Measurements from ENCODE around the gene LLGL2.
A peak's percentile ranks its signal among the peaks of the same experiment; 100 is the strongest.
"Not testable (repeated sequence)": the region's sequence is repeated elsewhere in the genome, so short reads cannot be mapped to it uniquely, and the experiment has no call there.

Gene LLGL2, protein sequence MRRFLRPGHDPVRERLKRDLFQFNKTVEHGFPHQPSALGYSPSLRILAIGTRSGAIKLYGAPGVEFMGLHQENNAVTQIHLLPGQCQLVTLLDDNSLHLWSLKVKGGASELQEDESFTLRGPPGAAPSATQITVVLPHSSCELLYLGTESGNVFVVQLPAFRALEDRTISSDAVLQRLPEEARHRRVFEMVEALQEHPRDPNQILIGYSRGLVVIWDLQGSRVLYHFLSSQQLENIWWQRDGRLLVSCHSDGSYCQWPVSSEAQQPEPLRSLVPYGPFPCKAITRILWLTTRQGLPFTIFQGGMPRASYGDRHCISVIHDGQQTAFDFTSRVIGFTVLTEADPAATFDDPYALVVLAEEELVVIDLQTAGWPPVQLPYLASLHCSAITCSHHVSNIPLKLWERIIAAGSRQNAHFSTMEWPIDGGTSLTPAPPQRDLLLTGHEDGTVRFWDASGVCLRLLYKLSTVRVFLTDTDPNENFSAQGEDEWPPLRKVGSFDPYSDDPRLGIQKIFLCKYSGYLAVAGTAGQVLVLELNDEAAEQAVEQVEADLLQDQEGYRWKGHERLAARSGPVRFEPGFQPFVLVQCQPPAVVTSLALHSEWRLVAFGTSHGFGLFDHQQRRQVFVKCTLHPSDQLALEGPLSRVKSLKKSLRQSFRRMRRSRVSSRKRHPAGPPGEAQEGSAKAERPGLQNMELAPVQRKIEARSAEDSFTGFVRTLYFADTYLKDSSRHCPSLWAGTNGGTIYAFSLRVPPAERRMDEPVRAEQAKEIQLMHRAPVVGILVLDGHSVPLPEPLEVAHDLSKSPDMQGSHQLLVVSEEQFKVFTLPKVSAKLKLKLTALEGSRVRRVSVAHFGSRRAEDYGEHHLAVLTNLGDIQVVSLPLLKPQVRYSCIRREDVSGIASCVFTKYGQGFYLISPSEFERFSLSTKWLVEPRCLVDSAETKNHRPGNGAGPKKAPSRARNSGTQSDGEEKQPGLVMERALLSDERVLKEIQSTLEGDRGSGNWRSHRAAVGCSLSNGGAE

DNA sequence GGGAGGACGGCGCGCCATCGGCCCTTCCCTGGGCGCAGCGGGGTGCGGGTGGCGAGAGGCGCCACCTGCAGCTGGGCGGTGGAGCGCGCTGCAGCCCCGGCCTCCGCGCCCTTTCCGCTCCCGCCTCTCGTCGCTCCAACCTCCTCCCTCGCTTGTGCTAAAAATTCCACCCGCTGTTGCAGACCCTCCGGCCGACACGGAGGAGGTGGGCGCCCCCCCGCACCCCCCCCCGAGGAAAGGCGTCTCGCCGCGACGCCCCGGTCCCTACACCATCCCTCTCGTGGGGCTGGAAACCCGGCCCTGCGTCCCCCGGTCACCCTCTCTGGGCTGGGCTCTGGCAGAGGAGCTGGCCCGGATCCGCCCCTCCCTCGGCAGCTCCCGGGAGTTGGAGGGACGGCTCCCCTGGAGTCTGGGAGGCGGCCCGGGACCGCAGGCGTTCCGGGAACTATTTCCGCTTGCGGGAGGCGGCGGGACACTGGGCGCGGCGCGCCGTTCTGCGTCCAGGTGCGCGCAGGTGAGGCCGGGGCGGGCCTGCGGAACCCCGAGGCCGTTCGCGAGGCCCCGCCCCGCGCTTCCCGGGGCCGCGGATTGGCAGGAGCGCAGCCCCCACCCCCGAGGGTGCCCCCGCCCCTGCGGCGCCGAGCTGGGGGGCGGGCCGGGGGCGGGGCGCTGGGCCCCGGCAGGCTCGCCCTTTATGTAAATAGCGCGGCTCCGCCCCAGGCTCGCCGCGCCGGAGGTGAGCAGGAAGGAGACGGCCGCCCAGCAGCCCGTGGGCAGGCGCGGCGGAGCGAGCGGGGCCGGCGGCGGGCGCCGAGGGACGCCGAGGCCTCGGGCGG lies at the start of gene LLGL2:
Gene LLGL2 (plus strand): TSS at position 728 of the 836 bp plus-strand sequence. CDS start 17,730 bp downstream, outside the sequence.
- FAIRE-seq (peak; percentile 38), DNase-seq (ENCODE audit: extremely low spot score, insufficient read length, low read depth) (peak; percentile 91)

DNA sequence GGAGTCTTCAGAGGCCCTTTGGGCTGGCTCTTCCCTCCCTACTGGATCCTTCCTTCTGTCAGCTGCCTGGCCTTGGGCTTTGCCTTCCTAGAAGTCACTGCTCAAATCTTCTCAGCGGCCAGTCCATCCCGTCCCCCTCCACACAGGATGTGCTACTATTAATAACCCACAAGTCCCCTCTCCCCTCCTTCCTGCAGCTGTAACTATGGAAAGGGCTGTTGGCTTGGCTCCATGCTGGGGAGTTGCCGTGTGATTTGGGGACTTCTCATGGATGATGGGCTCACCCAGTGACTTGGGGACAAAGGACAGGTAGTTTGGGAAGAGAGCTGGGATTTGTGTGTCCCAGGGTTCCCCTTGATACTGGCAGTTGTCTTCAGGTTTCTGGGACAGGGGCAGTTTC lies 49.6 kb upstream of the LLGL2 start:
- FAIRE-seq, result no peak
- no peak for DNase-seq (ENCODE audit: extremely low spot score, insufficient read length, low read depth)

DNA sequence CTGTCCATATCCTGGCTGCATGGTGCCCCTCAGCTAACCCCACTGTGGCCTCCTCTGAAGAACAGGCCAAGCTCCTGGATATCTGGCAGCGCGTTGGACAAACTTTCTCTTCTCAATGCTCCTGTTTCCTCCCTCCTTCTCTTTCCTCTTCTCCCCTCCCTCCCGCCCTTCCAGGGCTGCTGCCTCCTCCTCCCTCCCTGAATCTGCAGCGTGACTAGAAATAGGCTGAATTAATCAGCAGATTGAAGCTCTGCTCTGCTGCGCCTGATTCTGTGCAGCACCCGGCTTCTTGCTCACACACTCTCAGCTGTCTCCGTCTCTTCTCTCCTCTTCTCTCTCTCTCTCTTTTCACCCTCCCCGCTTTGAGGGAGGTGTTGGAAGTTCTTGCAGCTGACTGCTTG lies 49.2 kb upstream of the LLGL2 start:
- no peak for DNase-seq (ENCODE audit: extremely low spot score, insufficient read length, low read depth)
- no peak for FAIRE-seq

DNA sequence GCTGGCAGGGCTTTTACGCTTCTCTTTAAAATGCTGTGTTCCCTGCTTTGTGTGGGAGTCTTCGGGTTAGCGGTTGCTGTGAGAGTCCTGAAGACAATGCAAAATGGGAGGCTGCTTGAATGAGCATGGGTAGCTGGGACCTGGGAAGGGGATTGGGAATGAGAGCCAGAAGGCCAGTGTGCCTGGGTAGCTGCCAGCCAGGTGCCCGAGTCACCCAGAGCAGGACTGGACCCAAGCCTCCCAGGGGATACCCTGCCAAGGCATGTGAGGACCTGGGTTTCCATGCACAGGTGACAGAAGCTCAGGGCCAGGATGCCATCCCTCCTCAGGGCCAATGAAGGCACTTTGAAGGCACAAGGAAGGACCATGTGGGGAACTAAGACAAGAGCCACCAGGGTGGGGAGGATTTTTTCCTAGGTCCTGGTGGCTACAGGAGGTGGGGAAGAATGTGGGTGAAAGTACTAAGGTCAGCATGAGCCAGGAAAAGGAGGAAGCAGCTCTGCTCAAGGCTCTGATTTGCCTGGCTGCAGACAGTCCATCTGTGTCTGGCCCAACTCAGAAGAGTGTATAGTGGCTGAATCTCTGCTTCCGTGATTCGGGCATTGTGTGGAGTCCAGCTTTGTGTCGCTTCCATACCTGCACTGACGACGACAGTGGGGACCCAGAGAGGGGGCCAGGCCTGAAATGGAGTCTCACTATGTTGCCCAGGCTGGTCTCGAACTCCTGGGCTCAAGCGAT lies 48.6 kb upstream of the LLGL2 start:
- FAIRE-seq (no peak), DNase-seq (ENCODE audit: extremely low spot score, insufficient read length, low read depth) (no peak)

DNA sequence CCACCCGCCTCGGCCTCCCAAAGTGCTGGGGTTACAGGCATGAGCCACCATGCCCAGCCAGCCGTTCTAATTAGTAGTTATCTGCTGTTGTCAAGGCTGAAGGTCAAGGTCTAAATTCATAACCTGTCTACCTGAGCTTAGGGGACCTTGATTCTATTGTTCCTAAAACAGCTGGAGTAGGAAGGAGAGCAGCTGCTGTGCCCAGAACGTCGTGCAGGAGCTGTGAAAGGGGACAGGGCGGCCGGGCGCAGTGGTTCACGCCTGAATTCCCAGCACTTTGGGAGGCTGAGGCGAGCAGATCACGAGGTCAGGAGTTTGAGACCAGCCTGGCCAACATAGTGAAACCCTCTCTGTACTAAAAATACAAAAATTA lies 48.0 kb upstream of the LLGL2 start:
- not testable (repeated sequence) for FAIRE-seq; DNase-seq (ENCODE audit: extremely low spot score, insufficient read length, low read depth)

DNA sequence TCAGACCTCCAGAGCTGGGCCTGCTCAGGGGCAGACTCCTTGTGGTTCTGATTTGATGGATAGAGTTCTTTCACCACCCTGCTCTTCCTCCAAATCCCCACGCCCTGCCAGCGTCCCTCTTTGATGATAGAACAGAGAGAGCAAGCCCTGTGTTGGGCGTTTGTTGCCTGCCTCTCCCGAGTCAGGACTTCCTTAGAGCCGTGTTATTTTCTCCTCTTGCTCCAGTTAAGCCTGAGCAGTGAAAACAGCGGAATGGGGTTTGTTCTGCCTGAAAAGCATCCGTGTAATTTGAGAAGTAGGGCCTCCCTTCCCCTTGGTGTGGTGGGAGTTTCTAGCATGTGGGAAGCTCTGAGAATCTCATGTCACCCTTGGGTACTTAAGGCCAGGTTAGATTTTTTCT lies 47.0 kb upstream of the LLGL2 start:
- DNase-seq (ENCODE audit: extremely low spot score, insufficient read length, low read depth), result no peak
- FAIRE-seq, result no peak

DNA sequence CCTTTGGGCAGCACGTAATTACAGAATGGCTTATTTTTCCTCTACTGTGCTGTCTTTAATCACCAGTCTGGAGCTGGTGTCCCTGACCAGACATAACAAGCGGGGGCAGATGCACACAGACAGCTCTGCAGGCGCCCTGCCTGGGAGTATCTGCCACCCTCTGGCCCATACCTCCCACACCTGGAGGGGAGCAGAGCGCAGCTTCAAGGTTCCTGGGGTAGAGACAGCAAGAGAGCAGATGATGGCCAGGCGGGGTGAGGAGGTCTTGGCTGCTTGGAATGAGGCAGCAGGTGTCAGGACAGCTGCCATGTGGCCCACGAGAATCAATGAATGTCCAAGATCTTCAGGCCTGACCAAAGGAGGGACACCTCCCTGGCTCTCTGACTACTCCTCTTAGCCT lies 45.2 kb upstream of the LLGL2 start:
- no peak for DNase-seq (ENCODE audit: extremely low spot score, insufficient read length, low read depth)
- FAIRE-seq, result no peak

DNA sequence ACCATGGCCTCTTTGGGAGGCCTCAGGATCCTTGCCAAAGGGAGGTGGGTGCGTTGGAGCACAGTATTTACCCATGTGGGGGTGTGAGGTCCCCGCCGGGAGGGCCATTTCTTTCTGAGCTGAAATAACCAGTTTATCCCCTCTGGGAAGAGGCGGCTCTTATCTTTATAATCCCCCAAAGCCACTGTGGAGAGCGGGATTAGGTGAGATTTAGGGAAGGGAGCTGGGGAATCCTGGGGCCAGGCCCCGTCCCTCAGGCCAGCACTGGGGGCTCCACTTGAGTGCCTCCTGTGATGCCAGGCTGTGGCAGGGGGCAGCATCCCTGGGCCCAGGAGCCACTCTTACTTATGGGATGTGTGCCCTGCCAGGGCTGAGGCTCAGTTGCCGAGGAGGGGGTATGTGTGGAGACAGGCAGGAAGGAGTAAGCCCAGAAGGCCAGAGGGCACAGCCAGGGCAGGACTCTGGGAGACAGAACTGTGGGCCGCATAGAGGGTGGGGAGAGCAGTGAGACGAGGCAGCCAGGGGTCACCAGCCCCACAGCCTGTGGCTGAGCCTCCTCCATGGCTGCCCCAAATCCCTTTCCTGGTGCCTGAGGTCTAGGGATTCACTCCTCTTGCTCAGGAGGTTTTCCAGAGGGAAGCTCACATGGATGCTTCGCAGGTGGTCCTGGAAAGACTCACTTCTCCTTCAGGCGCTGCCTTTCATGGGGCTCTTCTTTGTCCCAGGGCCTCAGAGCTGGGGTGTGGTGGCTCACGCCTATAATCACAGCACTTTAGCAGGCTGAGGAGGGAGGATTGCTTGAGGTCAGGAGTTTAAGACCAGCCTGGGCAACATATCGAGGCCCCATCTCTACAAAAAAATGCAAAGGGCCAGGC lies 44.1 kb upstream of the LLGL2 start:
- DNase-seq (ENCODE audit: extremely low spot score, insufficient read length, low read depth), result no peak
- FAIRE-seq, result no peak

DNA sequence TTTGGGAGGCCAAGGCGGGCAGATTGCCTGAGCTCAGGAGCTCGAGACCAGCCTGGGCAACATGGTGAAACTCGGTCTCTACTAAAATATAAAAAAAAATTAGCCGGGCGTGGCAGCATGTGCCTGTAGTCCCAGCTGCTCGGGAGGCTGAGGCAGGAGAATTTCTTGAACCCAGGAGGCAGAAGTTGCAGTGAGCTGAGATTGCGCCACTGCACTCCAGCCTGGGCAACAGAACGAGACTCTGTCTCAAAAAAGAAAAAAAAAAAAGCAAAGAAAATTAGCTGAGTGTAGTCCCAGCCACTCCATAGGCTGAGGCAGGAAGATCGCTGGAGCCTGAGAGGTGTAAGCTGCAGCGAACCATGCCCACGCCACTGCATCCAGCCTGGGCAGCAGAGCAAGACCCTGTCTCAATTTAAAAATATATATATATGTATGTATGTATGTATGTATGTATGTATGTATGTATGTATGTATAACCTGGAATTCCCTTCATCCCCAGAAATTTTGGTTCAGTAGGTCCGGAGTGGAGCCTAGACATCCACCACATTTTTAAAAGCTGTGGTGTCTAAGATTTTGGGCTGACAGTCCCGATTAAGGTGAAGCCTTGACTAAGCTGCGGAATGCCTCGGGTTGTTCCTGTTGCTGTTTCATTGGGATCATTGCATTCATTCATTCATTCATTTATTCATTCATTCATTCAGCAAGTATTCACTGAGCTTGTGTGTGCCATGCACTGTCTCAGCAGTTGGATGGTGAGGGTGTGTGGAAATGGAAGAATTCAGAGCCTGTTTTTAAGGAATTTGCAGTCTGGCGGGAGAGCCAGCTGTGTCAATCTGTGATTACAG lies 43.2 kb upstream of the LLGL2 start:
- DNase-seq (ENCODE audit: extremely low spot score, insufficient read length, low read depth) (no peak), FAIRE-seq (no peak)

DNA sequence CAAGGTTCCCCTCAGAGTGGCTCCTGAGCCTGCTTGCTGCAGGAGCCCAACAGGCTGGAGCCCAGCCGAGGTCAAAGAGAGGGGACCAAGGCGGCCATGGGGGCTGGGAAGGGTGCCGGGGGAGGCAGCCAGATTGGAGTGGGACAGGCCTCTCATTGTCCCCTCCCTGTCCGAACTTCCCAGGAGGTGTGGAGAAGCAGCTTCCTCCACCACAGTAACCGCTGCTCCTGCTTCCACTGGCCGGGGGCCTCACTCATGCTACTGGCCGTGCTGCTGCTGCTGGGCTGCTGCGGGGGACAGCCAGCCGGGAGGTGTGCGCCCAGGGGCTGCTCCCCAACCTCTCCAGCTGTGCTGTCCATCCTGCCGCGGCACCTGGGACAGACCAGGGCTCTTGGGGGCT lies 39.8 kb upstream of the LLGL2 start:
- FAIRE-seq (no peak), DNase-seq (ENCODE audit: extremely low spot score, insufficient read length, low read depth) (no peak)

DNA sequence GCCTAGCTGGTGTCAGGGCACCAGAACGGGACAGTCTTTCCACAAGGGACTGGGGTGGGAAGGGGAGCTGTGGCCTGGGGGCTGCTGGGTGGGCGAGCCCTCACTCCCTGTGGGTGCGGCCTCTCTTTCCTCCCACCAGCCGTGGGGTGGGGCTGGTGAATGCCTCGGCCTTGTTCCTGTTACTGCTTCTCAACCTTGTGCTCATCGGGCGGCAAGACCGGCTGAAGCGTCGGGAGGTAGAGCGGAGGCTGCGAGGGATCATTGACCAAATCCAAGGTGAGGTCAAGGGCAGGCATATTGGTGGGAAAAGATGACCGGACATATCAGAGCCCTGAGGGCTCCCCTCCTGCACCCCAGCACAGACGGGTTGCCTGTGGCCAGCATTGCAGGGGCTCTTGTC lies 39.3 kb upstream of the LLGL2 start:
- no peak for FAIRE-seq
- DNase-seq (ENCODE audit: extremely low spot score, insufficient read length, low read depth), result no peak

DNA sequence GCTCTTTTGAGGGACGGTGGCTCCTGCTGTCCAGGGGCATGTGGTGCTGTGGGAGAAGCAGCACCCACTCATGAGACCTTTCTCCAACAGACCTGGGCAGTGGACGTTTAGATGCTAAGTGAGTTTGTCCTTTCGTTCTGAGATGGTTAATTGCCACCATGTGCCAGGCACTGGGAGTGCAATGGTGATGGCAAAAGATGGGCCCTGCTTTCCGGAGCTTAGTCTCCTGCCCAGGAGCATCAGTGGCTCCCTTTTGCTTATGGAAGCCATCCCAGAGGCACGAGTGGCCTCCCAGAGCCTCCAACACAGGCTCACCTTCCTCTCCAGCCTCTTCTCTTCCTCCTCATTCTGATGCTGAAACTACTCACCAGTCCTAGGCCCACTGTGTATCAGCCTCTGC lies 38.5 kb upstream of the LLGL2 start:
- DNase-seq (ENCODE audit: extremely low spot score, insufficient read length, low read depth) (no peak), FAIRE-seq (no peak)

DNA sequence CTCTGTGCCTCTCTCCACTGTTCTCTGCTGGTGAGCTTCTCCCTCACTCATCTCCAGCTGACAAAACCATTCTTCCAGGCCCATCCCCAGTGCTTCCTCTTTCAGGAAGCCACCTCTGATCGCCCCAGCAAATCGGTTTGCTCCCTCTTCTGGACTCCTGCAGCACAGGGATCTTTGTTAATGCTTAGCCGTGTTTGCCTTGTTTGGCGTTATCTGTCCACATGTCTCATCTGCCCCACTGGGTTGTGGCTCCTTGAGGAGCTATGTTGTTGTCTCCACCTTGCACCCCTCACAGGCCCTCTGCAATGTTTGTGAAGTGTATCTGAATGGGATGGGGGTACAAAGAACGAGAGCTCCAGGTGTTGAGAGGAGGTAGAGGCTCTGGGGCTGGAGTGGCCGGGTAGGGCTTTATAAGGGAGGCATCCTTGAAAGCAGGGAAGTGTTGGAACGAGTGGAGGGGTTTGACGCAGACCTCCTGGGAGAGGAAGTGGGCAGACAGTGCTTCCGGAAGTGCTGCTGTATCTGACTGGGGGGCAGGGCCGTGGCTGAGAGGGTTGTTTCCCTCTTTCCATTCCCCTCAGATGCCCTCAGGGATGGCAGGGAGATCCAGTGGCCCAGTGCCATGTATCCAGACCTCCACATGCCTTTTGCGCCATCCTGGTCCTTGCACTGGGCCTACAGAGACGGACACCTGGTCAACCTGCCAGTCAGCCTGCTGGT lies 38.0 kb upstream of the LLGL2 start:
- DNase-seq (ENCODE audit: extremely low spot score, insufficient read length, low read depth), result peak; percentile 65
- FAIRE-seq, result peak; percentile 84

DNA sequence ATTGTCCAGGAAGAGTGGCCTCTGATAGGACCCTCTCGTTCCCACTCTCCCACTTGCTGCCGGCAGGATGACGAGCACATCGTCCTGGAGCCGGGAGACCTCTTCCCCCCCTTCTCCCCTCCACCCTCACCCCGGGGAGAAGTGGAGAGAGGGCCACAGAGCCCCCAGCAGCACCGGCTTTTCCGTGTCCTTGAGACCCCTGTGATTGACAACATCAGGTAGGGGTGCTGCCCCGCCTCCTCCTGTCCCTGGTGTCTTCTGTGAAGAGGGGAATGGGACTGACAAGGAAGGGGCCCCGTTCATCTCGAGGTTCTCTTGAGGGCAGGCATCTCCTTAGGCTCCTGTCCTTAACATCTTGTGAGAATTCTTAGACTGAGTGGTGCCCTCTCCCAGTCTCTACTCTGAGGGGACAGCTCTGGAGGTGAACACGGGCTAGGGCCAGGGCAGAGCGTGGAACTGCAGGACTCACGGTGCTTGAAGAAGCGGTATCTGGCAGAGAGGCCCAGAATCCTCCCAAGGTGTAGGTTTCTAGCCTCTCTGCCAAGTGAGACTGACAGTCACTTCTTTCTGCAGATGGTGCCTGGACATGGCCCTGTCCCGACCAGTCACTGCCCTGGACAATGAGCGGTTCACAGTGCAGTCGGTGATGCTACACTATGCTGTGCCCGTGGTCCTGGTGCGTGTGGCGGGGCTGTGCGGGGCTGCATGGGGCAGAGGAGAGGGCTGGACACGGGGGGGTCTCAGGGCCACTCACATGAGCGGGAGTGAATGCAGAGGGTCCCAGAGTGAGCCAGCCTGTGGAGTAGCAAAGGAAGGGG lies 36.6 kb upstream of the LLGL2 start:
- no peak for DNase-seq (ENCODE audit: extremely low spot score, insufficient read length, low read depth)
- no peak for FAIRE-seq

DNA sequence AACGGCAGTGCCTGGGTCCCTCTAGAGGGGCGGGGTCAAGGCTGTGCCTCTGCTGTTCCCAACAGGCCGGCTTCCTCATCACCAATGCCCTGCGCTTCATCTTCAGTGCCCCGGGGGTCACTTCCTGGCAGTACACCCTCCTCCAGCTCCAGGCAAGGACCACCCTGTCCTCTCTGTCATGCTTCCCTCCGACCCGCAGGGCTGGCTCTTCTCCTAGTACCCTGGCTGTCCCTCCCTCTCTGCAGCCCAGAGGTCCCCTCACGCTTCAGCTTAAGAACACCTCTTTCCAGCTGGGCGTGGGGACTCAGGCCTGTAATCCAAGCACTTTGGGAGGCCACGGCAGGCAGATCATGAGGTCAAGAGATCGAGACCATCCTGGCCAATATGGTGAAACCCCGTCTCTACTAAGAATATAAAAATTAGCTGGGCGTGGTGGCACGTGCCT lies 36.0 kb upstream of the LLGL2 start:
- no peak for FAIRE-seq

DNA sequence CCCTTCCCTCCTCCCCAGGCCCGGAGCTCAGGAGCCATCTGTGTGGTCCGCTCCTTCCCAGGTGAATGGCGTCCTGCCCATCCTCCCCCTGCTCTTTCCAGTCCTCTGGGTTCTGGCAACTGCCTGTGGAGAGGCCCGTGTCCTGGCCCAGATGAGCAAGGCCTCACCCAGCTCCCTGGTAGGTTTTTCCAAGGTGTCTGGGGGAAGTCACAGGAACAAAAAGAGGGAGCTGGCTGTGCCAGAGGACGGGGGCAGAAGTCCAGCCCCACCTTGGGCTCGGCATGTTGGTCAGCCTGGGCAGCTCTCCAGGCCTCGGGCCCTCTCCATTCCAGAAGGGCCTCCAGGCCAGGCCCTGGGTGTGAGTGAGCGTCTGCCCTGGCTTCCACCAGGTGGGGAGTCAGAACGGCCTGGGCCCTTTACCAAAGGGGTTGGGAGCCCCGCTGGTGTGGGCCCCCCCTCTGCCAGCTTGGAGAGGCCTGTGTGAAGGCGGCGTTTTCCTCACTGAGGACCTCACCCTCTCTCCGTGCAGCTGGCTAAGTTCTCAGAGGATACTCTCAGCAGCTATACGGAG lies 35.2 kb upstream of the LLGL2 start:
- DNase-seq (ENCODE audit: extremely low spot score, insufficient read length, low read depth) (no peak), FAIRE-seq (no peak)

More for the DNA sequence above, 36.0 kb upstream of the LLGL2 start:
- DNase-seq (ENCODE audit: extremely low spot score, insufficient read length, low read depth), result no peak

Measured in GM18507 (cell line).